IMR-90 (cell line): Measurements from ENCODE around the gene NCCRP1. TPM values are rescaled to one million over a fixed set of nuclear protein-coding genes. Genes with fewer than 3 reads are reported as not detected.

Experiments used
- ATAC-seq: fragments of 200-7000 bp; cut with Tn5 transposase; 2 replicates; pipeline ENCODE4 v1.9.1; 2020; ENCODE audit warnings: low read depth, mild to moderate bottlenecking, moderate library complexity
- BruUV-seq: library from RNA; stranded (reverse); fragments of 400-500 nt; replicated peaks from 2 replicates; lab custom pipeline; 2021; lab: Mats Ljungman, UMichigan
- CTCF ChIA-PET: fragments of 300-600 bp; formaldehyde crosslinking; extraction: SDS; loops from one replicate; lab custom pipeline; 2021; ENCODE audit warnings: antibody characterized with exemption; lab: Yijun Ruan, JAX
- POLR2A ChIA-PET: fragments of 300-600 bp; sonication (Branson Sonifier 250); formaldehyde crosslinking; loops from one replicate; lab custom pipeline; 2022; ENCODE audit warnings: antibody characterized with exemption; ENCODE audit not compliant: unreplicated experiment; lab: Charles Lee
- DNase-seq: peaks from one replicate; pipeline ENCODE4 v3.0.0; 2013
- H2AFZ ChIP-seq: replicated peaks from 2 replicates; pipeline ENCODE3; 2013; ENCODE audit warnings: low read length, mild to moderate bottlenecking; ENCODE audit not compliant: poor library complexity
- H2AK5ac ChIP-seq: 2 replicates; pipeline ENCODE4 v1.6.1; 2013; ENCODE audit warnings: low read depth, low read length, inconsistent platforms
- H2AK9ac ChIP-seq: replicated peaks from 2 replicates; pipeline ENCODE3; 2013; ENCODE audit warnings: mild to moderate bottlenecking, low read depth, low read length, moderate library complexity; ENCODE audit not compliant: poor library complexity
- H2BK120ac ChIP-seq: 2 replicates; pipeline ENCODE4 v1.6.1; 2013; ENCODE audit warnings: low read depth, low read length, inconsistent platforms
- H2BK15ac ChIP-seq: 3 replicates; pipeline ENCODE4 v1.6.1; 2013; ENCODE audit warnings: low read depth, low read length, inconsistent platforms
- H2BK20ac ChIP-seq: 2 replicates; pipeline ENCODE4 v1.6.1; 2013; ENCODE audit warnings: low read depth, mild to moderate bottlenecking, inconsistent platforms, low read length, moderate library complexity
- H2BK5ac ChIP-seq: 2 replicates; pipeline ENCODE4 v1.6.1; 2013; ENCODE audit warnings: mild to moderate bottlenecking, low read depth, low read length, inconsistent platforms; ENCODE audit not compliant: poor library complexity, severe bottlenecking
- H3K14ac ChIP-seq: replicated peaks from 2 replicates; pipeline ENCODE4 v1.6.1; 2013; ENCODE audit warnings: low read depth, low read length, inconsistent platforms
- H3K18ac ChIP-seq: 2 replicates; pipeline ENCODE4 v1.6.1; 2013; ENCODE audit warnings: low read depth, low read length, control low read depth
- H3K23ac ChIP-seq: 2 replicates; pipeline ENCODE4 v1.6.1; 2013; ENCODE audit warnings: low read depth, low read length, inconsistent platforms
- H3K27ac ChIP-seq: 2 replicates; pipeline ENCODE4 v1.5.1; 2013; ENCODE audit warnings: mild to moderate bottlenecking, control low read depth, low read length; ENCODE audit not compliant: insufficient read depth
- H3K27me3 ChIP-seq: 2 replicates; pipeline ENCODE4 v1.6.1; 2013; ENCODE audit warnings: low read length; ENCODE audit not compliant: control insufficient read depth, insufficient read depth
- H3K36me3 ChIP-seq: 2 replicates; pipeline ENCODE4 v1.6.1; 2013; ENCODE audit warnings: low read length, mixed read lengths; ENCODE audit not compliant: control insufficient read depth, insufficient read depth
- H3K4ac ChIP-seq: 2 replicates; pipeline ENCODE4 v1.6.1; 2013; ENCODE audit warnings: low read depth, low read length, inconsistent platforms
- H3K4me1 ChIP-seq: 2 replicates; pipeline ENCODE4 v1.6.1; 2013; ENCODE audit warnings: low read length, mixed read lengths; ENCODE audit not compliant: control insufficient read depth, insufficient read depth
- H3K4me2 ChIP-seq: 2 replicates; pipeline ENCODE4 v1.6.1; 2013; ENCODE audit warnings: low read depth, mild to moderate bottlenecking, control low read depth, low read length, moderate library complexity
- H3K4me3 ChIP-seq: 2 replicates; pipeline ENCODE4 v1.5.1; 2013; ENCODE audit warnings: low read depth, mild to moderate bottlenecking, control low read depth, low read length, moderate library complexity; ENCODE audit not compliant: insufficient read depth
- H3K56ac ChIP-seq: 2 replicates; pipeline ENCODE4 v1.6.1; 2013; ENCODE audit warnings: low read length, inconsistent platforms; ENCODE audit not compliant: insufficient read depth; ENCODE audit errors: extremely low read depth
- H3K79me1 ChIP-seq, 2 experiments: 2 replicates each; pipeline ENCODE4 v1.6.1; 2013; ENCODE audit warnings: low read length in 2 of 2, inconsistent platforms in 1 of 2, low read depth in 1 of 2
- H3K9ac ChIP-seq: 2 replicates; pipeline ENCODE4 v1.6.1; 2013; ENCODE audit warnings: low read depth, low read length, control low read depth
- H3K9me1 ChIP-seq: 2 replicates; pipeline ENCODE4 v1.6.1; 2013; ENCODE audit warnings: low read length, inconsistent platforms; ENCODE audit not compliant: insufficient read depth
- H3K9me3 ChIP-seq: 2 replicates; pipeline ENCODE4 v1.6.1; 2013; ENCODE audit warnings: low read length; ENCODE audit not compliant: control insufficient read depth, insufficient read depth
- H4K20me1 ChIP-seq: 2 replicates; pipeline ENCODE4 v1.6.1; 2013; ENCODE audit warnings: low read length, inconsistent platforms; ENCODE audit not compliant: insufficient read depth
- H4K5ac ChIP-seq: 2 replicates; pipeline ENCODE4 v1.6.1; 2013; ENCODE audit warnings: mild to moderate bottlenecking, low read depth, low read length, control low read depth
- H4K8ac ChIP-seq, 2 experiments: 2 replicates each; pipeline ENCODE4 v1.6.1; 2013; ENCODE audit warnings: low read depth in 2 of 2, low read length in 2 of 2, control low read depth in 1 of 2, inconsistent platforms in 1 of 2
- H4K91ac ChIP-seq: 2 replicates; pipeline ENCODE4 v1.6.1; 2013; ENCODE audit warnings: low read depth, low read length, inconsistent platforms; ENCODE audit not compliant: insufficient read depth
- BHLHE40 ChIP-seq: fragments of 150-350 bp; IDR thresholded peaks from 2 replicates; pipeline ENCODE4 v1.6.1; 2016; ENCODE audit warnings: mild to moderate bottlenecking, low read depth, low read length
- CEBPB ChIP-seq: IDR thresholded peaks from 2 replicates; pipeline ENCODE4 v1.6.1; 2012; ENCODE audit warnings: low read depth, low read length, improper control_type of control experiment
- CHD1 ChIP-seq: IDR thresholded peaks from 2 replicates; pipeline ENCODE4 v1.6.1; 2012; ENCODE audit warnings: low read depth, low read length, improper control_type of control experiment
- ELK1 ChIP-seq: fragments of 150-350 bp; IDR thresholded peaks from 2 replicates; pipeline ENCODE4 v1.6.1; 2016; ENCODE audit warnings: low read depth, mild to moderate bottlenecking, low read length, moderate library complexity, borderline replicate concordance
- FOS ChIP-seq: fragments of 150-350 bp; IDR thresholded peaks from 2 replicates; pipeline ENCODE4 v1.6.1; 2016; ENCODE audit warnings: low read depth, low read length
- MAFK ChIP-seq: IDR thresholded peaks from 2 replicates; pipeline ENCODE4 v1.6.1; 2012; ENCODE audit warnings: low read depth, low read length, improper control_type of control experiment
- MAZ ChIP-seq: IDR thresholded peaks from 2 replicates; pipeline ENCODE4 v1.6.1; 2012; ENCODE audit warnings: low read depth, mild to moderate bottlenecking, low read length, improper control_type of control experiment, moderate library complexity, borderline replicate concordance
- MXI1 ChIP-seq: IDR thresholded peaks from 2 replicates; pipeline ENCODE4 v1.6.1; 2012; ENCODE audit warnings: low read depth, mild to moderate bottlenecking, low read length, moderate library complexity, borderline replicate concordance
- NFE2L2 ChIP-seq: fragments of 150-350 bp; IDR thresholded peaks from 2 replicates; pipeline ENCODE4 v1.6.1; 2016; ENCODE audit warnings: low read depth, mild to moderate bottlenecking, low read length
- POLR2A ChIP-seq: IDR thresholded peaks from 2 replicates; pipeline ENCODE4 v1.6.1; 2012; ENCODE audit warnings: mild to moderate bottlenecking, low read depth, low read length
- RAD21 ChIP-seq: IDR thresholded peaks from 2 replicates; pipeline ENCODE4 v1.6.1; 2012; ENCODE audit warnings: low read length, improper control_type of control experiment
- RCOR1 ChIP-seq: IDR thresholded peaks from 2 replicates; pipeline ENCODE4 v1.6.1; 2012; ENCODE audit warnings: mild to moderate bottlenecking, low read length, improper control_type of control experiment; ENCODE audit not compliant: insufficient replicate concordance
- RFX5 ChIP-seq: IDR thresholded peaks from 2 replicates; pipeline ENCODE4 v1.8.0; 2012; ENCODE audit warnings: low read depth, mild to moderate bottlenecking, low read length, moderate library complexity
- SMC3 ChIP-seq: fragments of 150-350 bp; IDR thresholded peaks from 2 replicates; pipeline ENCODE4 v1.6.1; 2016; ENCODE audit warnings: low read depth, mild to moderate bottlenecking, antibody characterized with exemption, low read length, moderate library complexity
- WGBS, 2 experiments: methylation state at CpG; one replicate each; pipeline versions ENCODE4 v1.1.5 to v1.1.7; 2013; ENCODE audit warnings: missing lambda C conversion rate in 2 of 2; ENCODE audit not compliant: insufficient read length in 1 of 2; ENCODE audit errors: extremely low coverage in 2 of 2; 5-methylcytosine and 5-hydroxymethylcytosine counted together
- dilution Hi-C: fragments of 300-500 bp; cut with HindIII; formaldehyde crosslinking; loops from one replicate; pipeline ENCODE4 v1.14.3; 2018; ENCODE audit warnings: low sequenced_read_pairs; ENCODE audit not compliant: unreplicated experiment
- in situ Hi-C: fragments of 300-500 bp; cut with MboI; formaldehyde crosslinking; loops from 3 replicates; pipeline ENCODE4 v1.14.3; 2019; ENCODE audit warnings: low sequenced_read_pairs, inconsistent platforms, mixed read lengths
- intact Hi-C: fragments of 100-400 bp; cut with micrococcal nuclease; formaldehyde crosslinking; loops from 2 replicates; pipeline ENCODE4 v1.10.0; 2022
- polyA plus RNA-seq, 3 experiments: library from polyadenylated mRNA; depleted of rRNA; stranded (reverse); fragments of >200 nt; gene quantifications; 2 replicates each; pipeline ENCODE4 v1.2.3, GENCODE V29; 2012; ENCODE audit warnings: low replicate concordance in 1 of 3
- total RNA-seq: library from RNA; depleted of rRNA; stranded (reverse); fragments of >200 nt; gene quantifications from 2 replicates; pipeline ENCODE4 v1.2.3, GENCODE V29; 2012
- TF ChIP-seq, protein P1 (sequence below): conservative IDR thresholded peaks from 2 replicates; pipeline ENCODE4 v1.5.1; 2012; ENCODE audit warnings: mild to moderate bottlenecking, low read depth, low read length, improper control_type of control experiment
- TF ChIP-seq, protein P2 (sequence below): fragments of 150-350 bp; IDR thresholded peaks from 2 replicates; pipeline ENCODE4 v1.6.1; 2017; ENCODE audit warnings: mild to moderate bottlenecking, antibody characterized with exemption, low read length, low read depth

NCCRP1 gene
- total and polyA plus RNA-seq, 2 of the 4 experiments (the other 2 are of a cell fraction): not detected

GRCh38 chr19:39205449-39205764, 8.6 kb downstream of the NCCRP1 start:
- H3K4me2 ChIP-seq: no peak overlapping the region
- no TSS peak for BruUV-seq
- ChIA-PET POLR2A (no interaction called here), CTCF (no interaction called here)
- H4K91ac ChIP-seq: no peak overlapping the region
- H4K5ac ChIP-seq: no peak overlapping the region
- no peak overlapping the region for H2AK9ac ChIP-seq
- DNase-seq: no peak
- H3K79me1 ChIP-seq: no peaks in the 10 kb centered on the region
- TF ChIP-seq NFE2L2 (no peak), RAD21 (no peak), MAZ (no peak), CHD1 (no peak), RFX5 (no peak), CEBPB (no peak), BHLHE40 (no peak), FOS (no peak), SMC3 (no peak), RCOR1 (no peak), ELK1 (no peak), MXI1 (no peak), MAFK (no peak), POLR2A (no peak)
- TF ChIP-seq, protein P1, sequence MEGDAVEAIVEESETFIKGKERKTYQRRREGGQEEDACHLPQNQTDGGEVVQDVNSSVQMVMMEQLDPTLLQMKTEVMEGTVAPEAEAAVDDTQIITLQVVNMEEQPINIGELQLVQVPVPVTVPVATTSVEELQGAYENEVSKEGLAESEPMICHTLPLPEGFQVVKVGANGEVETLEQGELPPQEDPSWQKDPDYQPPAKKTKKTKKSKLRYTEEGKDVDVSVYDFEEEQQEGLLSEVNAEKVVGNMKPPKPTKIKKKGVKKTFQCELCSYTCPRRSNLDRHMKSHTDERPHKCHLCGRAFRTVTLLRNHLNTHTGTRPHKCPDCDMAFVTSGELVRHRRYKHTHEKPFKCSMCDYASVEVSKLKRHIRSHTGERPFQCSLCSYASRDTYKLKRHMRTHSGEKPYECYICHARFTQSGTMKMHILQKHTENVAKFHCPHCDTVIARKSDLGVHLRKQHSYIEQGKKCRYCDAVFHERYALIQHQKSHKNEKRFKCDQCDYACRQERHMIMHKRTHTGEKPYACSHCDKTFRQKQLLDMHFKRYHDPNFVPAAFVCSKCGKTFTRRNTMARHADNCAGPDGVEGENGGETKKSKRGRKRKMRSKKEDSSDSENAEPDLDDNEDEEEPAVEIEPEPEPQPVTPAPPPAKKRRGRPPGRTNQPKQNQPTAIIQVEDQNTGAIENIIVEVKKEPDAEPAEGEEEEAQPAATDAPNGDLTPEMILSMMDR: no peak
- TF ChIP-seq, protein P2, sequence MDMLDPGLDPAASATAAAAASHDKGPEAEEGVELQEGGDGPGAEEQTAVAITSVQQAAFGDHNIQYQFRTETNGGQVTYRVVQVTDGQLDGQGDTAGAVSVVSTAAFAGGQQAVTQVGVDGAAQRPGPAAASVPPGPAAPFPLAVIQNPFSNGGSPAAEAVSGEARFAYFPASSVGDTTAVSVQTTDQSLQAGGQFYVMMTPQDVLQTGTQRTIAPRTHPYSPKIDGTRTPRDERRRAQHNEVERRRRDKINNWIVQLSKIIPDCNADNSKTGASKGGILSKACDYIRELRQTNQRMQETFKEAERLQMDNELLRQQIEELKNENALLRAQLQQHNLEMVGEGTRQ: no peak
- no peaks in the 10 kb centered on the region for H3K4me1 ChIP-seq
- dilution Hi-C loops (no loop called here), in situ Hi-C loops (loop anchor here (25.0 kb wide), 1 partner anchor 743 kb away; no protein-coding TSS in a partner anchor), intact Hi-C loops (no loop called here)
- no peaks in the 10 kb centered on the region for H3K9me1 ChIP-seq
- peaks cover 44% of the 10 kb centered on the region for H3K27me3 ChIP-seq
- H2AK5ac ChIP-seq: no peak overlapping the region
- no peak overlapping the region for H2BK20ac ChIP-seq
- H3K36me3 ChIP-seq: no peaks in the 10 kb centered on the region
- H3K4ac ChIP-seq: no peak overlapping the region
- no peak overlapping the region for H2BK120ac ChIP-seq
- H3K9ac ChIP-seq: no peak overlapping the region
- no peak overlapping the region for H2BK5ac ChIP-seq
- no peak overlapping the region for H4K8ac ChIP-seq
- no peak overlapping the region for H3K56ac ChIP-seq
- H3K18ac ChIP-seq: no peak overlapping the region
- no peak overlapping the region for H3K14ac ChIP-seq
- no peak overlapping the region for H3K27ac ChIP-seq
- H2AFZ ChIP-seq: no peak overlapping the region
- H2BK15ac ChIP-seq: no peak overlapping the region
- no peak overlapping the region for H3K23ac ChIP-seq
- H3K4me3 ChIP-seq: no peak overlapping the region
- H4K20me1 ChIP-seq: no peaks in the 10 kb centered on the region
- no peak for ATAC-seq
- no CpG with 5 or more reads among the region's 3 CpGs for WGBS, 2 experiments
- no peaks in the 10 kb centered on the region for H3K9me3 ChIP-seq
